Caco-2 (cell line): Measurements from ENCODE around the gene STRBP. TPM values are rescaled to one million over a fixed set of nuclear protein-coding genes. Genes with fewer than 3 reads are reported as not detected.

Experiments used
- BruUV-seq: library from RNA; stranded (reverse); fragments of 400-500 nt; replicated peaks from 2 replicates; lab custom pipeline; 2021; lab: Mats Ljungman, UMichigan
- CTCF ChIA-PET: fragments of 300-600 bp; sonication (Branson Sonifier 250); formaldehyde crosslinking; loops from one replicate; lab custom pipeline; 2022; ENCODE audit warnings: antibody characterized with exemption; lab: Charles Lee
- POLR2A ChIA-PET: fragments of 300-600 bp; sonication (Branson Sonifier 250); formaldehyde crosslinking; loops from one replicate; lab custom pipeline; 2022; ENCODE audit warnings: antibody characterized with exemption; lab: Charles Lee
- DNase-seq, 2 experiments: peaks; one replicate each; pipeline versions ENCODE4 v3.0.0 to v3.0.0-alpha.2; 2020 to 2022
- H3K27me3 ChIP-seq: replicated peaks from 2 replicates; pipeline ENCODE4 v1.6.0; 2011; ENCODE audit warnings: low read length; ENCODE audit not compliant: control insufficient read depth, insufficient read depth
- H3K36me3 ChIP-seq: 2 replicates; pipeline ENCODE4 v1.5.1; 2011; ENCODE audit warnings: low read length; ENCODE audit not compliant: control insufficient read depth, insufficient read depth
- H3K4me1 ChIP-seq: fragments of 250-450 bp; sonication (Bioruptor Pico); 2 replicates; pipeline ENCODE4 v1.5.1; 2020; ENCODE audit warnings: mild to moderate bottlenecking
- H3K4me3 ChIP-seq: 2 replicates; pipeline ENCODE4 v1.5.1; 2011; ENCODE audit warnings: low read depth, mild to moderate bottlenecking, control low read depth, low read length
- H3K9me3 ChIP-seq: fragments of 250-450 bp; sonication (Bioruptor Pico); 2 replicates; pipeline ENCODE4 v1.5.1; 2020; ENCODE audit warnings: mild to moderate bottlenecking, moderate library complexity
- H3K27ac Mint-ChIP-seq: one replicate; pipeline ENCODE4 v1.8.0; 2022; ENCODE audit warnings: mixed read lengths; ENCODE audit not compliant: unreplicated experiment
- H3K27me3 Mint-ChIP-seq: one replicate; pipeline ENCODE4 v1.8.0; 2022; ENCODE audit warnings: mixed read lengths; ENCODE audit not compliant: insufficient read depth, unreplicated experiment
- H3K36me3 Mint-ChIP-seq: one replicate; pipeline ENCODE4 v1.8.0; 2022; ENCODE audit warnings: mild to moderate bottlenecking, mixed read lengths; ENCODE audit not compliant: insufficient read depth, unreplicated experiment
- H3K4me1 Mint-ChIP-seq: one replicate; pipeline ENCODE4 v1.8.0; 2022; ENCODE audit warnings: low read depth, mixed read lengths; ENCODE audit not compliant: unreplicated experiment
- H3K4me3 Mint-ChIP-seq: one replicate; pipeline ENCODE4 v1.8.0; 2022; ENCODE audit warnings: mild to moderate bottlenecking, moderate library complexity, mixed read lengths; ENCODE audit not compliant: unreplicated experiment
- H3K9me3 Mint-ChIP-seq: one replicate; pipeline ENCODE4 v1.8.0; 2022; ENCODE audit warnings: mixed read lengths; ENCODE audit not compliant: unreplicated experiment
- CTCF ChIP-seq, 2 experiments: fragments of 200-600 bp in 1 of 2; IDR thresholded peaks; 1 replicate in 1 of 2; 2 replicates in 1 of 2; pipeline versions ENCODE4 v1.5.1 to v1.8.0; 2011 to 2022; ENCODE audit warnings: antibody characterized with exemption in 1 of 2, control low read depth in 1 of 2, inconsistent platforms in 1 of 2, low read depth in 1 of 2, low read length in 1 of 2, mild to moderate bottlenecking in 1 of 2, moderate library complexity in 1 of 2; ENCODE audit not compliant: insufficient read depth in 1 of 2, severe bottlenecking in 1 of 2, unreplicated experiment in 1 of 2
- intact Hi-C: fragments of 100-400 bp; cut with micrococcal nuclease; formaldehyde crosslinking; loops from one replicate; pipeline ENCODE4 v1.10.0; 2022; ENCODE audit not compliant: unreplicated experiment
- total RNA-seq: library from RNA; stranded (reverse); gene quantifications from 2 replicates; pipeline ENCODE4 v1.2.3, GENCODE V29; 2022

STRBP gene
- total RNA-seq, 1 experiment from 2014 or later: 43.5 TPM

GRCh38 chr9:123225995-123226394 is 42.4 kb downstream of the STRBP start:
- no peak for DNase-seq
- Histone ChIP-seq H3K36me3 (no peaks in the 10 kb centered on the region), H3K27me3 (no peaks in the 10 kb centered on the region), H3K4me1 (peaks cover 6% of the 10 kb centered on the region; the same call in 1 of the 2 replicates), H3K9me3 (no peaks in the 10 kb centered on the region), H3K4me3 (no peak overlapping the region)
- H3K4me1 Mint-ChIP-seq: peaks cover 13% of the 10 kb centered on the region
- H3K27ac Mint-ChIP-seq: no peak overlapping the region
- peaks cover 4% of the 10 kb centered on the region for H3K36me3 Mint-ChIP-seq
- ChIA-PET CTCF (interaction anchor here (1.0 kb wide), 1 partner anchor 17 kb away, joined by 4 read pairs; no protein-coding TSS in a partner anchor), POLR2A (no interaction called here)
- no peak overlapping the region for H3K4me3 Mint-ChIP-seq
- TF ChIP-seq CTCF (IDR thresholded peaks at IDR 0.05; ENCODE audit: insufficient read depth in 1 of 2, low read depth in 1 of 2, low read length in 1 of 2, severe bottlenecking in 1 of 2, unreplicated experiment in 1 of 2): no peak
- no peaks in the 10 kb centered on the region for H3K27me3 Mint-ChIP-seq
- no TSS peak for BruUV-seq
- H3K9me3 Mint-ChIP-seq: no peaks in the 10 kb centered on the region
- intact Hi-C loops: loop anchor here (2.0 to 5.0 kb wide), 3 partner anchors 123 to 144 kb away; no protein-coding TSS in a partner anchor

- Mint-ChIP-seq H3K4me1 (peaks cover 13% of the 10 kb centered on the region), H3K27ac (no peak overlapping the region), H3K4me3 (no peak overlapping the region), H3K27me3 (no peaks in the 10 kb centered on the region), H3K36me3 (peaks cover 5% of the 10 kb centered on the region), H3K9me3 (no peaks in the 10 kb centered on the region)
- H3K4me3 ChIP-seq: no peak overlapping the region
- peaks cover 6% of the 10 kb centered on the region; the same call in 1 of the 2 replicates for H3K4me1 ChIP-seq
- no peaks in the 10 kb centered on the region for H3K27me3 ChIP-seq
- no peaks in the 10 kb centered on the region for H3K36me3 ChIP-seq
- H3K9me3 ChIP-seq: no peaks in the 10 kb centered on the region
- no TSS peak for BruUV-seq
- DNase-seq: peak; percentile 43 to 46
- intact Hi-C loops: loop anchor here (2.0 to 5.0 kb wide), 3 partner anchors 123 to 143 kb away; no protein-coding TSS in a partner anchor
- peak; percentile 33 to 58 for TF ChIP-seq CTCF (IDR thresholded peaks at IDR 0.05; ENCODE audit: insufficient read depth in 1 of 2, low read depth in 1 of 2, low read length in 1 of 2, severe bottlenecking in 1 of 2, unreplicated experiment in 1 of 2)
- ChIA-PET CTCF (interaction anchor here (0.5 to 1.0 kb wide), 6 partner anchors 10 to 585 kb away, joined by 3 to 6 read pairs (median 4); no protein-coding TSS in a partner anchor), POLR2A (no interaction called here)
These were observed 43.0 kb downstream of the STRBP start for GRCh38 chr9:123225374-123225813.

GRCh38 chr9:123220127-123220526 is 48.3 kb downstream of the STRBP start:
- ChIA-PET CTCF (no interaction called here), POLR2A (no interaction called here)
- BruUV-seq: no TSS peak
- DNase-seq: no peak
- Mint-ChIP-seq H3K4me1 (peaks cover 12% of the 10 kb centered on the region), H3K4me3 (no peak overlapping the region), H3K27ac (no peak overlapping the region), H3K27me3 (no peaks in the 10 kb centered on the region), H3K9me3 (no peaks in the 10 kb centered on the region), H3K36me3 (peaks cover 5% of the 10 kb centered on the region)
- no peak for TF ChIP-seq CTCF (IDR thresholded peaks at IDR 0.05; ENCODE audit: insufficient read depth in 1 of 2, low read depth in 1 of 2, low read length in 1 of 2, severe bottlenecking in 1 of 2, unreplicated experiment in 1 of 2)
- H3K4me3 ChIP-seq: no peak overlapping the region
- H3K4me1 ChIP-seq: peaks cover 6% of the 10 kb centered on the region; the same call in 1 of the 2 replicates
- no peaks in the 10 kb centered on the region for H3K27me3 ChIP-seq
- H3K36me3 ChIP-seq: no peaks in the 10 kb centered on the region
- intact Hi-C loops: no loop called here
- H3K9me3 ChIP-seq: no peaks in the 10 kb centered on the region
